HepG2 (cell line): ENCODE results near the gene ADAM10.

Experiments used
- ARNTL ChIP-seq: sonication (generic); formaldehyde crosslinking; IDR thresholded peaks from 2 replicates; pipeline ENCODE4 v1.4.0; 2020; ENCODE audit warnings: mild to moderate bottlenecking, missing genetic modification reagents
- BHLHE40 ChIP-seq: IDR thresholded peaks from 2 replicates; pipeline ENCODE4 v1.6.1; 2011; ENCODE audit warnings: low read length, improper control_type of control experiment
- CTCF ChIP-seq: sonication (generic); formaldehyde crosslinking; IDR thresholded peaks from 2 replicates; pipeline ENCODE4 v1.5.0; 2020; ENCODE audit warnings: mild to moderate bottlenecking, missing genetic modification reagents, moderate library complexity
- FOSL2 ChIP-seq: sonication (generic); formaldehyde crosslinking; IDR thresholded peaks from 2 replicates; pipeline ENCODE4 v1.4.0; 2020; ENCODE audit warnings: missing genetic modification reagents
- HIC2 ChIP-seq: sonication (generic); formaldehyde crosslinking; IDR thresholded peaks from 2 replicates; pipeline ENCODE4 v1.9.0; 2022; ENCODE audit warnings: low read depth, missing genetic modification reagents
- NAIF1 ChIP-seq: sonication (generic); formaldehyde crosslinking; IDR thresholded peaks from 2 replicates; pipeline ENCODE4 v1.5.0; 2020; ENCODE audit warnings: mild to moderate bottlenecking, missing genetic modification reagents, borderline replicate concordance
- POLR2A ChIP-seq, 2 experiments: IDR thresholded peaks; 2 replicates each; pipeline ENCODE4 v1.6.1; 2011; ENCODE audit warnings: low read depth in 2 of 2, low read length in 2 of 2, mild to moderate bottlenecking in 1 of 2, moderate library complexity in 1 of 2; ENCODE audit not compliant: insufficient read depth in 1 of 2
- RBM39 ChIP-seq: fragments of 200-400 bp; formaldehyde crosslinking; IDR thresholded peaks from one replicate; pipeline ENCODE4 v1.6.1; 2018; ENCODE audit warnings: antibody characterized with exemption, mild to moderate bottlenecking, low read depth, low read length; ENCODE audit not compliant: poor library complexity, severe bottlenecking
- REST ChIP-seq, 2 experiments: IDR thresholded peaks; 2 replicates each; pipeline ENCODE4 v1.6.1; 2011 to 2012; ENCODE audit warnings: low read length in 2 of 2, borderline replicate concordance in 1 of 2, low read depth in 1 of 2, mild to moderate bottlenecking in 1 of 2, moderate library complexity in 1 of 2
- SMC3 ChIP-seq: IDR thresholded peaks from 2 replicates; pipeline ENCODE4 v1.6.1; 2011; ENCODE audit warnings: low read length, improper control_type of control experiment
- ZNF580 ChIP-seq: IDR thresholded peaks from 2 replicates; pipeline ENCODE4 v1.6.1; 2016; ENCODE audit warnings: low read depth, borderline replicate concordance
- ZNF589 ChIP-seq: sonication (generic); formaldehyde crosslinking; conservative IDR thresholded peaks from 2 replicates; pipeline ENCODE4 v1.8.0; 2022; ENCODE audit warnings: mild to moderate bottlenecking, moderate library complexity, missing genetic modification reagents

- TF ChIP-seq ZNF580 (CRISPR knock-in tag) (no peak), ZNF589 (no peak), RBM39 (no peak), POLR2A (IDR thresholded peaks at IDR 0.05; ENCODE audit: insufficient read depth in 1 of 2, low read depth in 2 of 2, low read length in 2 of 2) (no peak), ARNTL (CRISPR knock-in tag) (no peak), REST (IDR thresholded peaks at IDR 0.05; ENCODE audit: borderline replicate concordance in 1 of 2, low read depth in 1 of 2, low read length in 2 of 2) (no peak), SMC3 (no peak), BHLHE40 (no peak), HIC2 (CRISPR knock-in tag) (no peak), FOSL2 (CRISPR knock-in tag) (no peak), CTCF (CRISPR knock-in tag) (no peak), NAIF1 (CRISPR knock-in tag) (no peak)
These were observed 210.0 kb downstream of the ADAM10 start for GRCh38 chr15:58539548-58539947.
